Activated T-cell treated with anti-CD3 and anti-CD28 coated beads for 48 hours (primary cell): ENCODE results near the gene DOK7.
"Not testable (repeated sequence)": the region's sequence is repeated elsewhere in the genome, so short reads cannot be mapped to it uniquely, and the experiment has no call there.

Source experiments
- DNase-seq: peaks from one replicate; pipeline ENCODE4 v3.0.0-alpha.2; 2020; ENCODE audit warnings: low read depth

The DOK7 gene

GRCh38 chr4:3442959-3443749 is 20.0 kb upstream of the DOK7 start:
- peak; percentile 67 for DNase-seq

- DNase-seq: no peak
These were observed 19.3 kb upstream of the DOK7 start for GRCh38 chr4:3443750-3444309.

- DNase-seq: no peak
These were observed 18.6 kb upstream of the DOK7 start for GRCh38 chr4:3444351-3445110.

GRCh38 chr4:3445111-3445820 is 17.8 kb upstream of the DOK7 start:
- no peak for DNase-seq

GRCh38 chr4:3445829-3446545 is 17.1 kb upstream of the DOK7 start:
- no peak for DNase-seq

GRCh38 chr4:3446631-3447320 is 16.3 kb upstream of the DOK7 start:
- no peak for DNase-seq

GRCh38 chr4:3447431-3448395 is 15.4 kb upstream of the DOK7 start:
- DNase-seq: no peak

- no peak for DNase-seq
These were observed 14.0 kb upstream of the DOK7 start for GRCh38 chr4:3449047-3449573.

- no peak for DNase-seq
These were observed 13.3 kb upstream of the DOK7 start for GRCh38 chr4:3449574-3450534.

- DNase-seq: no peak
These were observed 12.5 kb upstream of the DOK7 start for GRCh38 chr4:3450643-3451042.

- DNase-seq: no peak
These were observed 11.2 kb upstream of the DOK7 start for GRCh38 chr4:3451956-3452355.

GRCh38 chr4:3452376-3452775 is 10.7 kb upstream of the DOK7 start:
- DNase-seq: no peak

GRCh38 chr4:3455596-3455995 is 7.5 kb upstream of the DOK7 start:
- DNase-seq: not testable (repeated sequence)

GRCh38 chr4:3458371-3458770 is 4.7 kb upstream of the DOK7 start:
- DNase-seq: no peak

- DNase-seq: not testable (repeated sequence)
These were observed 4.0 kb upstream of the DOK7 start for GRCh38 chr4:3459156-3459555.

GRCh38 chr4:3460926-3461325 is 2.2 kb upstream of the DOK7 start:
- DNase-seq: no peak

GRCh38 chr4:3461515-3462291 is 1.4 kb upstream of the DOK7 start:
- DNase-seq: no peak

GRCh38 chr4:3462321-3462789 is 751 bp upstream of the DOK7 start:
- DNase-seq: no peak
